H9 (cell line): Measurements from ENCODE around the gene ADAMTS17. TPM values are rescaled to one million over a fixed set of nuclear protein-coding genes. Genes with fewer than 3 reads are reported as not detected.

Experiments
- DNase-seq: peaks from one replicate; pipeline ENCODE4 v3.0.0-alpha.2; 2017
- H2AFZ ChIP-seq: one replicate; pipeline ENCODE4 v1.6.1; 2013; ENCODE audit warnings: mild to moderate bottlenecking, low read length, control low read depth, moderate library complexity
- H2AK5ac ChIP-seq: 2 replicates; pipeline ENCODE4 v1.6.1; 2013; ENCODE audit warnings: low read length, control low read depth, mixed read lengths; ENCODE audit not compliant: insufficient read length
- H2BK120ac ChIP-seq: one replicate; pipeline ENCODE4 v1.6.1; 2013; ENCODE audit warnings: low read depth, mild to moderate bottlenecking, low read length, control low read depth, inconsistent platforms; ENCODE audit not compliant: poor library complexity, severe bottlenecking
- H2BK12ac ChIP-seq: 2 replicates; pipeline ENCODE4 v1.6.1; 2013; ENCODE audit warnings: low read length, control low read depth, mixed read lengths, low read depth; ENCODE audit not compliant: insufficient read length
- H2BK15ac ChIP-seq: 2 replicates; pipeline ENCODE4 v1.6.1; 2013; ENCODE audit warnings: low read depth, low read length, control low read depth
- H2BK20ac ChIP-seq: one replicate; pipeline ENCODE4 v1.6.1; 2013; ENCODE audit warnings: low read depth, mild to moderate bottlenecking, low read length, control low read depth, inconsistent platforms; ENCODE audit not compliant: poor library complexity, severe bottlenecking
- H2BK5ac ChIP-seq: 2 replicates; pipeline ENCODE4 v1.6.1; 2013; ENCODE audit warnings: low read length, control low read depth, mixed read lengths; ENCODE audit not compliant: insufficient read length
- H3K14ac ChIP-seq: 2 replicates; pipeline ENCODE4 v1.6.1; 2013; ENCODE audit warnings: low read length, control low read depth; ENCODE audit not compliant: insufficient read depth
- H3K18ac ChIP-seq: 2 replicates; pipeline ENCODE4 v1.6.1; 2013; ENCODE audit warnings: low read depth, mild to moderate bottlenecking, mixed read lengths, low read length, control low read depth; ENCODE audit not compliant: insufficient read length
- H3K23ac ChIP-seq: 2 replicates; pipeline ENCODE4 v1.6.1; 2013; ENCODE audit warnings: low read length, control low read depth, mixed read lengths, low read depth; ENCODE audit not compliant: insufficient read length
- H3K23me2 ChIP-seq: 2 replicates; pipeline ENCODE4 v1.6.1; 2013; ENCODE audit warnings: low read depth, mild to moderate bottlenecking, mixed read lengths, low read length, control low read depth; ENCODE audit not compliant: insufficient read length, poor library complexity, severe bottlenecking
- H3K27ac ChIP-seq: 2 replicates; pipeline ENCODE4 v1.5.1; 2013; ENCODE audit warnings: low read length, control low read depth, mixed read lengths, low read depth; ENCODE audit not compliant: insufficient read length
- H3K27me3 ChIP-seq: 2 replicates; pipeline ENCODE4 v1.6.1; 2013; ENCODE audit warnings: low read length, control low read depth, inconsistent platforms; ENCODE audit not compliant: insufficient read depth
- H3K4ac ChIP-seq: 2 replicates; pipeline ENCODE4 v1.6.1; 2013; ENCODE audit warnings: low read depth, mild to moderate bottlenecking, control low read depth, inconsistent platforms, low read length, moderate library complexity
- H3K4me1 ChIP-seq: 2 replicates; pipeline ENCODE4 v1.6.1; 2013; ENCODE audit warnings: low read length, control low read depth, inconsistent platforms; ENCODE audit not compliant: insufficient read depth
- H3K4me2 ChIP-seq: 2 replicates; pipeline ENCODE4 v1.6.1; 2013; ENCODE audit warnings: low read length, control low read depth, mixed read lengths; ENCODE audit not compliant: insufficient read length, insufficient read depth
- H3K56ac ChIP-seq: 2 replicates; pipeline ENCODE4 v1.6.1; 2013; ENCODE audit warnings: low read depth, mild to moderate bottlenecking, mixed read lengths, low read length, control low read depth; ENCODE audit not compliant: insufficient read length
- H3K79me1 ChIP-seq: 2 replicates; pipeline ENCODE4 v1.6.1; 2013; ENCODE audit warnings: low read depth, mild to moderate bottlenecking, moderate library complexity, low read length, control low read depth, inconsistent platforms; ENCODE audit not compliant: insufficient read depth, poor library complexity, severe bottlenecking
- H3K79me2 ChIP-seq: 2 replicates; pipeline ENCODE4 v1.6.1; 2013; ENCODE audit warnings: low read length, control low read depth, inconsistent platforms; ENCODE audit not compliant: insufficient read depth
- H3K9ac ChIP-seq: 2 replicates; pipeline ENCODE4 v1.6.1; 2013; ENCODE audit warnings: low read length, control low read depth, mixed read lengths; ENCODE audit not compliant: insufficient read length; ENCODE audit errors: extremely low read depth
- H3K9me3 ChIP-seq: one replicate; pipeline ENCODE4 v1.6.1; 2013; ENCODE audit warnings: low read depth, low read length, inconsistent platforms; ENCODE audit not compliant: control insufficient read depth
- H3T11ph ChIP-seq: one replicate; pipeline ENCODE4 v1.6.1; 2013; ENCODE audit warnings: mild to moderate bottlenecking, low read length, control low read depth, inconsistent platforms
- H4K20me1 ChIP-seq: one replicate; pipeline ENCODE4 v1.6.1; 2013; ENCODE audit not compliant: control insufficient read depth, insufficient read length, insufficient read depth
- H4K5ac ChIP-seq: 2 replicates; pipeline ENCODE4 v1.6.1; 2013; ENCODE audit warnings: low read depth, mild to moderate bottlenecking, mixed read lengths, low read length, control low read depth; ENCODE audit not compliant: insufficient read length
- H4K8ac ChIP-seq: replicated peaks from 2 replicates; pipeline ENCODE4 v1.6.1; 2013; ENCODE audit warnings: low read length, control low read depth, mixed read lengths, low read depth; ENCODE audit not compliant: insufficient read length
- H4K91ac ChIP-seq: 2 replicates; pipeline ENCODE4 v1.6.1; 2013; ENCODE audit warnings: low read depth, mild to moderate bottlenecking, moderate library complexity, mixed read lengths, low read length, control low read depth; ENCODE audit not compliant: insufficient read length
- H3K27ac Mint-ChIP-seq, 3 experiments: 2 replicates in 2 of 3; 3 replicates in 1 of 3; pipeline ENCODE4 v1.8.0; 2020 to 2021; ENCODE audit warnings: mixed read lengths in 3 of 3, mild to moderate bottlenecking in 1 of 3, moderate library complexity in 1 of 3
- H3K27me3 Mint-ChIP-seq: 2 replicates; pipeline ENCODE4 v1.8.0; 2021; ENCODE audit warnings: low read depth, mild to moderate bottlenecking, moderate library complexity, mixed read lengths
- H3K36me3 Mint-ChIP-seq, 3 experiments: 2 replicates in 2 of 3; 3 replicates in 1 of 3; pipeline ENCODE4 v1.8.0; 2020 to 2021; ENCODE audit warnings: low read depth in 3 of 3, mixed read lengths in 3 of 3; ENCODE audit not compliant: insufficient read depth in 1 of 3
- H3K4me1 Mint-ChIP-seq, 2 experiments: 2 replicates each; pipeline ENCODE4 v1.8.0; 2020; ENCODE audit warnings: mixed read lengths in 2 of 2
- H3K4me3 Mint-ChIP-seq, 2 experiments: 2 replicates in 1 of 2; 3 replicates in 1 of 2; pipeline ENCODE4 v1.8.0; 2020 to 2021; ENCODE audit warnings: mild to moderate bottlenecking in 2 of 2, mixed read lengths in 2 of 2, moderate library complexity in 1 of 2
- H3K9me3 Mint-ChIP-seq, 2 experiments: 2 replicates in 1 of 2; 3 replicates in 1 of 2; pipeline ENCODE4 v1.8.0; 2020; ENCODE audit warnings: mild to moderate bottlenecking in 2 of 2, mixed read lengths in 2 of 2, moderate library complexity in 1 of 2
- WGBS: extraction: QIAGEN DNeasy Blood & Tissue Kit; methylation state at CpG from one replicate; pipeline ENCODE4 v1.1.7; 2013; ENCODE audit warnings: missing lambda C conversion rate, low lambda C conversion rate, mixed read lengths; ENCODE audit not compliant: insufficient read length; ENCODE audit errors: extremely low coverage; 5-methylcytosine and 5-hydroxymethylcytosine counted together
- total RNA-seq: library from RNA; stranded (reverse); gene quantifications from 2 replicates; pipeline ENCODE4 v1.2.1, GENCODE V29; 2021
- TF ChIP-seq, protein P1 (sequence below): fragments of 200-600 bp; sonication (generic); conservative IDR thresholded peaks from 3 replicates; pipeline ENCODE4 v1.8.0; 2021; ENCODE audit warnings: antibody characterized with exemption, mild to moderate bottlenecking

The ADAMTS17 gene
- total RNA-seq, 1 experiment from 2014 or later = 2.9 TPM

- Histone ChIP-seq H3K79me1 (no peaks in the 10 kb centered on the region), H3K27me3 (no peaks in the 10 kb centered on the region), H3K9ac (no peak overlapping the region), H2AK5ac (no peak overlapping the region), H3K4me2 (no peak overlapping the region), H3K23ac (no peak overlapping the region), H3K4me1 (0 out of 2 replicates have a peak, but pooled peaks cover 2% of the 10 kb centered on the region), H2AFZ (no peak overlapping the region), H3K4ac (no peak overlapping the region), H3T11ph (no peak overlapping the region), H3K23me2 (no peaks in the 10 kb centered on the region), H3K79me2 (no peaks in the 10 kb centered on the region), H3K14ac (no peak overlapping the region), H4K8ac (no peak overlapping the region), H2BK120ac (no peak overlapping the region), H3K56ac (no peak overlapping the region), H4K5ac (no peak overlapping the region), H2BK5ac (no peak overlapping the region), H4K20me1 (no peaks in the 10 kb centered on the region), H2BK12ac (no peak overlapping the region), H4K91ac (no peak overlapping the region), H2BK15ac (no peak overlapping the region), H3K27ac (no peak overlapping the region), H3K18ac (no peak overlapping the region), H3K9me3 (no peaks in the 10 kb centered on the region), H2BK20ac (no peak overlapping the region)
- DNase-seq = no peak
- H3K27ac Mint-ChIP-seq = no peak overlapping the region
- no peak overlapping the region for H3K4me3 Mint-ChIP-seq
- peaks cover 0 to 2% of the 10 kb centered on the region in 2 experiments; a peak in 1 of 5 replicates for H3K9me3 Mint-ChIP-seq
- TF ChIP-seq, protein P1, sequence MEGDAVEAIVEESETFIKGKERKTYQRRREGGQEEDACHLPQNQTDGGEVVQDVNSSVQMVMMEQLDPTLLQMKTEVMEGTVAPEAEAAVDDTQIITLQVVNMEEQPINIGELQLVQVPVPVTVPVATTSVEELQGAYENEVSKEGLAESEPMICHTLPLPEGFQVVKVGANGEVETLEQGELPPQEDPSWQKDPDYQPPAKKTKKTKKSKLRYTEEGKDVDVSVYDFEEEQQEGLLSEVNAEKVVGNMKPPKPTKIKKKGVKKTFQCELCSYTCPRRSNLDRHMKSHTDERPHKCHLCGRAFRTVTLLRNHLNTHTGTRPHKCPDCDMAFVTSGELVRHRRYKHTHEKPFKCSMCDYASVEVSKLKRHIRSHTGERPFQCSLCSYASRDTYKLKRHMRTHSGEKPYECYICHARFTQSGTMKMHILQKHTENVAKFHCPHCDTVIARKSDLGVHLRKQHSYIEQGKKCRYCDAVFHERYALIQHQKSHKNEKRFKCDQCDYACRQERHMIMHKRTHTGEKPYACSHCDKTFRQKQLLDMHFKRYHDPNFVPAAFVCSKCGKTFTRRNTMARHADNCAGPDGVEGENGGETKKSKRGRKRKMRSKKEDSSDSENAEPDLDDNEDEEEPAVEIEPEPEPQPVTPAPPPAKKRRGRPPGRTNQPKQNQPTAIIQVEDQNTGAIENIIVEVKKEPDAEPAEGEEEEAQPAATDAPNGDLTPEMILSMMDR = no peak
- H3K27me3 Mint-ChIP-seq = peaks cover 16% of the 10 kb centered on the region
- H3K4me1 Mint-ChIP-seq = peaks cover 25 to 26% of the 10 kb centered on the region in 2 experiments
- no peaks in the 10 kb centered on the region for H3K36me3 Mint-ChIP-seq
- WGBS = no CpG with 5 or more reads among the region's 8 CpGs
Measured at GRCh38 chr15:100334015-100334414, 7.8 kb downstream of the ADAMTS17 start.
